D341Med (cell line): Measurements from ENCODE around the gene METTL26.

Source experiments
- DNase-seq: peaks from one replicate; pipeline ENCODE4 v3.0.0; 2012; ENCODE audit warnings: low spot score

The METTL26 gene

DNA sequence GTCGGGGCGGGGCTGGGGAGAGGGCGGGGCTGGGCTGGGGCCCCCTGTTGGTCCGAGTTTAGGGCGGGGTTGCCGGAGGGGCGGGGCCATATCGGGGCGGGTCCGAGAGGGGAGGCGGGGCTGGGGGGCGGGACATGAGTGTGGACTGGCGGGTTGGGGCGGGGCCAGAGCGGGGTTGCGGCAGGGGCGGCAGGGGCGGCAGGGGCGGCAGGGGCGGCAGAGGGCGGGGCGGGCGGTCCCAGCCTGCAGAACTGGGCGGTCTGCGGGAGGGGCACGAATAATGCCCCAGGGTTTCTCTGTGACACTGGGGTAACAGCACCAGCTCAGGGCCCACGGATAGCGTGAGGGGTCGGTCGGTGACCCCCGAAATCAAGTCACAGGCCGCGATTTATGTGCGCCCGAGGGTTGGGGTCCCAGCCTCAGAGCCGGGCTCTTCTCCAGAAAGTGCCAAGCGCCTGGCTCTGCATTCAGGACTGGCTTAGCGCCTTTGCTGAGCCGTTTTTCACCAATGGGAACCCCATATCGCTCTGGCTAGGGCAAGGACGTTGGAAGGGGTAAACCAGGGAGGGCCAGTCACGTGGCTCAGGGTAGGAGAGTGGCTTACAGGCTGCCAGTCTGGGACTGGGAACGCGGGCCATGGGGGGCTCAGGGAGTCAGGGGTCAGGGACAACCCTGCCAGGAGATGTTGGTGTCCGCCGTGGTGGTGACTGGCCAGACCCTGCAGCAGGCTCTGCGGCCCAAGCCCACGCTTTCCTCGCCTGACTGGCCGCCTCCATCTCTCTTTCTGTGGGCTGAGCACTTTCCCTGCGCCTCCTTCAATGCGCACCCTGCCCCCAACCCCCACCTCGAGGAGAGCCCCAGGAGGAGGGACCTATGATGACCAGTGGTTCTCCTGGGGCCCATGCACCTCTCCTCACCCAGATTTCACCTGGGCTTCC lies 1.2 kb upstream of the METTL26 start:
- peak; percentile 97 for DNase-seq

DNA sequence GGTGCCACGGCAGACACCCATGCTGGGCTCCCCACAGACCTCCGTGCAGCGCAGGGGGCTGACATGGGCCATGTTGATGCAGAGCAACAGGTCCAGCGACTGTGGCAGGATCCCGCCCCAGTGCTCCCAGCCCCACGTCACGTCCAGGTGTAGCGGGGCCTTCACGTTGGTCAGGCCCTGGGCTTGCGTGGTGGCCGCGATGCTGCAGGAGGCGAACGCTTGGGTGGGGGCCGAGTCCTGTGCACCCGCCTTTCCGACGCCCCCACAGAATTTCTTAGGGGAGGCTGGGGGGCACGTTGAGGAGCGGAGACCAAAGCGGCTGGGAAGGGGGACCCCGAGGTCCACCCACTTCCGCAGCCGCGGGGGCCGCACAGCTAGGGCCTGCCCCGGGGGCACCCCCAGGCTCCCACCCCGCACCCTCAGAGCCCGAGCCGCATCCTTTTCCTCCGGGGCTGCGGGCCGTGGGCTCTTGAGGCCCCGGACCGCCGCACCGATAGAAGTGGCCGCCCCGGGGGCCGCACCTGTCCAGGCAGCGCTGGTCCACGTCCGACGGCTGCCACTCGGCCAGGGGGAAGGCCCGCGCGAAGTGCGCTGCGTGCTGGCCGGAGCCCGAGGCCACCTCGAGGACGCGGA lies 416 bp downstream of the METTL26 start:
- no peak for DNase-seq

DNA sequence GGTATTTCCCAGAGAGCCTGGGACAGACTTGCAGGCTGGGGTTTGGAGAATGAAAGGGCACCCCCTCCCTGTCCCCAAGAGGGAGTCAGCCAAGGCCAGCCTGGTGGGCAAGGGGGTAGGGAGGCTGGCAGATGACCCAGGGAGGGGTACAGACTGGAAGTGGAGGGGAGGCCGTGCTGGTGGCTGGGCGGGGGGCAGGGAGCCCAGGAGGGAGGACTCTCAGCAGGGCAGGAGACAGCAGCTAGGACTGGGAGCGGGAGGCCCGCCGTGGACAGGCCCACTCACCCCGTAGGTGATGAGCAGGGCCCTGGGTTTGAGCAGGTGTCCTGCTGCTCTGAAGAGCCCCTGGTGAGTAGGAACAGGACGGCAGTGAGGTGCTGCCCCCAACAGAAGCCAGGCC lies 1.1 kb downstream of the METTL26 start:
- no peak for DNase-seq

DNA sequence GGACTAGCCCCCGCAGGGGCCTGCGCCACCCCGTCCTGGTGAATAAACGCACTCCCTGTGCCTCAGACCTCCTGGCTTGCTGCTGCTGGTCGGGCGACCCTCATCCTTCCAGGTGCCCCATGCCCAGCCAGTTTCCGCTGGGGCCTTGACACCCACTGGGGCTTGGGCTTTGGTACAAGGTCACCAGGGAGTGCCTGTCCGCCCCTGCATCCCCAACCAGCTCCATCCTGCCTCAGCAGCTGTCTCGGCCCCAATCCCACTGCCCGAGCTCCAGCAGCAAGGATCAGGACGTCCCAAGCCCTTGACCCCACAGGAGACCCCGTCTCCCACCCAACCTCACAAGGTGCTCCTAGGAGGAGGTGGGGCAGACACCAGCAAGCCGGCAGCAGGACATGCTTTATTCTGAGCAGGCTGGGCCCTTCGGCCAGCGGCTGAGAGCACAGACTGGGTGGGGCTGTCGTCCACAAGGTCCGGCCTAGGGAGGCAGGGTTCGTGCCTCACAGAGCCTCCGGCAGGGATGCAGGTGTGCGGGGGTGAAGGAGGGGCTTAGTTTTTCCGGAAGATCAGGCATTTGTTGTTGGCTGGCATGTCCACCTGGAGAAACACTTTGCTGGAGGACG lies 1.9 kb downstream of the METTL26 start:
- DNase-seq = no peak

DNA sequence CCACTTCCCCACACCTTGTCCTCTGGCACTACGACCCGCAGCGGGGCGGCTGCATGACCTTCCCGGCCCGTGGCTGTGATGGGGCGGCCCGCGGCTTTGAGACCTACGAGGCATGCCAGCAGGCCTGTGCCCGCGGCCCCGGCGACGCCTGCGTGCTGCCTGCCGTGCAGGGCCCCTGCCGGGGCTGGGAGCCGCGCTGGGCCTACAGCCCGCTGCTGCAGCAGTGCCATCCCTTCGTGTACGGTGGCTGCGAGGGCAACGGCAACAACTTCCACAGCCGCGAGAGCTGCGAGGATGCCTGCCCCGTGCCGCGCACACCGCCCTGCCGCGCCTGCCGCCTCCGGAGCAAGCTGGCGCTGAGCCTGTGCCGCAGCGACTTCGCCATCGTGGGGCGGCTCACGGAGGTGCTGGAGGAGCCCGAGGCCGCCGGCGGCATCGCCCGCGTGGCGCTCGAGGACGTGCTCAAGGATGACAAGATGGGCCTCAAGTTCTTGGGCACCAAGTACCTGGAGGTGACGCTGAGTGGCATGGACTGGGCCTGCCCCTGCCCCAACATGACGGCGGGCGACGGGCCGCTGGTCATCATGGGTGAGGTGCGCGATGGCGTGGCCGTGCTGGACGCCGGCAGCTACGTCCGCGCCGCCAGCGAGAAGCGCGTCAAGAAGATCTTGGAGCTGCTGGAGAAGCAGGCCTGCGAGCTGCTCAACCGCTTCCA lies 2.6 kb downstream of the METTL26 start:
- no peak for DNase-seq

DNA sequence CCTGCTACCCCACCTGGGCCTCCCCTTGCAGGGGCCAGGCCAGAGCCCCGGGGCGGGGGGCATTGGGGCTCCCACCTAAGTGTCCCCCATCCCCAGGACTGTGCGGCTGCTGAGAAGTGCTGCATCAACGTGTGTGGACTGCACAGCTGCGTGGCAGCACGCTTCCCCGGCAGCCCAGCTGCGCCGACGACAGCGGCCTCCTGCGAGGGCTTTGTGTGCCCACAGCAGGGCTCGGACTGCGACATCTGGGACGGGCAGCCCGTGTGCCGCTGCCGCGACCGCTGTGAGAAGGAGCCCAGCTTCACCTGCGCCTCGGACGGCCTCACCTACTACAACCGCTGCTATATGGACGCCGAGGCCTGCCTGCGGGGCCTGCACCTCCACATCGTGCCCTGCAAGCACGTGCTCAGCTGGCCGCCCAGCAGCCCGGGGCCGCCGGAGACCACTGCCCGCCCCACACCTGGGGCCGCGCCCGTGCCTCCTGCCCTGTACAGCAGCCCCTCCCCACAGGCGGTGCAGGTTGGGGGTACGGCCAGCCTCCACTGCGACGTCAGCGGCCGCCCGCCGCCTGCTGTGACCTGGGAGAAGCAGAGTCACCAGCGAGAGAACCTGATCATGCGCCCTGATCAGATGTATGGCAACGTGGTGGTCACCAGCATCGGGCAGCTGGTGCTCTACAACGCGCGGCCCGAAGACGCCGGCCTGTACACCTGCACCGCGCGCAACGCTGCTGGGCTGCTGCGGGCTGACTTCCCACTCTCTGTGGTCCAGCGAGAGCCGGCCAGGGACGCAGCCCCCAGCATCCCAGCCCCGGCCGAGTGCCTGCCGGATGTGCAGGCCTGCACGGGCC lies 3.4 kb downstream of the METTL26 start:
- no peak for DNase-seq

DNA sequence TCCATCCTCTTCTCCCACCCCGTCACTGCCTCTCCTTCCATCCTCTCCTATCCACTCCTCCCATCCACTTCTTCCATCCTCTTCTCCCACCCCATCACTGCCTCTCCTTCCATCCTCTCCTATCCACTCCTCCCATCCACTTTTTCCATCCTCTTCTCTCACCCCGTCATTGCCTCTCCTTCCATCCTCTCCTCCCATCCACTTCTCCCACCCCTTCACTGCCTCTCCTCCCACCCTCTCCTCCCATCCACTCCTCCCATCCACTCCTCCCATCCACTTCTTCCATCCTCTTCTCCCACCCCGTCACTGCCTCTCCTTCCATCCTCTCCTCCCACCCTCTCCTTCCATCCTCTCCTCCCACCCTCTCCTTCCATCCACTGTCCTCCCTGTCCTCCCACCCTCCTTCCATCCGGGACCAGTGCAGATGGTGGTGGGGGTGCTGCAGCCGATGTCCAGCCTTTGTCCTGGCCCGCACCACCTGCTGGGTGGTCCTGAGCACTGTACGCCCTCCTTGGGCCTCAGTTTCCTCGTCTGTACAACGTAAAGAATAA lies 4.2 kb downstream of the METTL26 start:
- DNase-seq = no peak

DNA sequence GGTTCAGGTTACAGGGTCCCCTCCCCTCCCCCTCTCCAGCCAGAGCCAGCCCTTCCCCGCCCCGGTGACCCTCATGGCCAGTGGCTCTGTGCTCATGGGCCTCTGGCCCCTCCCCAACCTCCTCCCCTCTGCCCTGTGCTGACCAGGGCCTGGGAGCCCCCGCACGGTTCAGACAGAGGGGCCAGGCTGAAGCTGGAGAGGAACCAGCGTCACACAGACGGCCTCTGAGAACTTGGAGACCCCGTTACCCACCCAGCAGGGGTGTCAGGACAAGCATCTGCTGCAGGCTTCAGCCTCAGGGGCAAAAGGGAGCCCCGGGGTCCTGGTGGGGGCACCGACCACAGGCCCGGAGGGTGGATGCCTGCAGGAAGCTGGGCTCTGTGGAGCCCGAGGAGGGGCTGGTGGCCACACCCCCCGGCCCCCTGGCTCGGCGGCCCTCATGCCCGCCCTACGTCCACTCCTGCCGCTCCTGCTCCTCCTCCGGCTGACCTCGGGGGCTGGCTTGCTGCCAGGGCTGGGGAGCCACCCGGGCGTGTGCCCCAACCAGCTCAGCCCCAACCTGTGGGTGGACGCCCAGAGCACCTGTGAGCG lies 5.2 kb downstream of the METTL26 start, which contains the start of gene WFIKKN1:
Gene WFIKKN1 (plus strand): TSS at position 171 of the 591 bp plus-strand sequence. CDS start 269 bp downstream, at position 440.
- peak; percentile 42 for DNase-seq

DNA sequence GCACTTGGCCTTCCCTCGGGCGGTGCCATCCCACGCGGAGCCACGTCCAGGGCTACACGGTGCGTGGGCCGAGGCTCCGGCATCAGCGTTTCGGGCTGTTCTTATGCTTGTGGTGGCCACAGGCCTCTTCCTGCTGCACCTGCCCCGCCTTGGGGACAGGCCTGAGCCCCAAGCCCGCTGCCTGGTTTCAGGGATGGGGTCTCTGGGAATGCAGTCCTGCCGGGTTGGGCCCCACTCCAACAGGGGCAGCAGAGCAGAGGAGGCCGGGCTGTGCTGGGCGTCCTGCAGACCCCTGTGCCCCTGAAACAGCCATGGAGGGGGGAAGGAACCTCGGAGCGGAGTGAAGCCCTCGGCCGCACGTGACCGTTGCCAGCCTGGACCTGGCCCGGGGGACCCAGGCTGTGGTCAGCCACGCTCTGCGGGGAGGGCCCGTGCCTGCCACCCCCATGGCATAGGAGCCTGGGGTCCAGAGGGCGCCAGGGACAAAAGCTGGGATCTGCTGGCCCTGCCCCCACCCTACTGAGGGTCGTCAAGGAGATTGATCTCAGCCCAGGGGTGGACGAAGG lies 5.8 kb downstream of the METTL26 start:
- DNase-seq = no peak

DNA sequence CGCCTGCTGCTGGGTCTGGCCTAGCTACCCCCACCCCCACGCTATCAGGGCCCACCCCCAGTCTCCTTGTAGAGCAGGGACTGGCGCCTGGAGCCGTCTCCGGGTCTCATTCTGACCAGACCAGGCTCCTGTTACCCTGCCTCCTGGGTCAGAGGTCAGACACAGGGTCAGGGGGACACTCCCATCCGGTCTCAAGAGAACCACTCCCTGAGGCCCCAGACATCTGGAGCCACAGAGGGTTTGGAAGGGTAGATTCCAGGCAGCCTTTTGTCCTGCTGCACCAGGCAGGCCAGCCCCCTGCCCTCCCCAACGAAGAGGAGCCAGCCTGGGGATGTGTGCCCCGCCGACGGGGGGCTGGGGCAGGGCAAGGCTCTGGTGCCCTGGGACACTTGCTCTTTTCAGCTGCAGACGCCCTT lies 6.3 kb downstream of the METTL26 start:
- peak; percentile 40 for DNase-seq

DNA sequence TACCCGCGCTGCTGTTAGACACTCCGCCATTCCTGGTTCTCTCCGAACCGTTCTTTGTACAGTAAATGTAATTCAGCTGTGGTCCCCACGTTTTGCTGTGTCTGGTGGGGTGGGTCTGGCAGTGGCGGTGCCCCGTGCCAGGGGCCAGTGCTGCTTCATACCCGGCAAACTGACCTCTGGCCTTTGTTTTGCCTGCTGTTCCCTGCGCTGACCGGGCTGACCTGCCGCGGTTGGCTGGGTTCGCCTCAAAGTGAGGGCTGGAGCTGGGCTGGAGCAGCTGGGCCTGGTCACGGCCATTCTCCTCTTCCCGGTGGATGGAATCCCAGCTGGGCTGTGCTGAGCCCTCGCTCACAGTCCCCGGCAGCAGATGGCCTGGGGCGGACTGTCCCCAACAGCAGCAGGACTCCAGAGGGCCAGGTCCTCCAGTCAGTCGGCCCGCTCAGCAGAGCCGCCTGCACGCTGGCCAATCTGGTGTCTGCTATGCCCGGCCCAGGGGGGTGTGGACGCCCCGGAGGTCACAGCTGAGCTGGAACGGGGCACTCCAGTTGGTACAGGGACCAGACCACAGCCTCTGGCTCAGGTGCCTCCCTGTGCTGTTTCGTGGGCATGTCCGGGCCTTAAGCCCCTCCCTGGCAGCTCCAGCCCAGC lies 6.8 kb downstream of the METTL26 start:
- peak; percentile 43 for DNase-seq

DNA sequence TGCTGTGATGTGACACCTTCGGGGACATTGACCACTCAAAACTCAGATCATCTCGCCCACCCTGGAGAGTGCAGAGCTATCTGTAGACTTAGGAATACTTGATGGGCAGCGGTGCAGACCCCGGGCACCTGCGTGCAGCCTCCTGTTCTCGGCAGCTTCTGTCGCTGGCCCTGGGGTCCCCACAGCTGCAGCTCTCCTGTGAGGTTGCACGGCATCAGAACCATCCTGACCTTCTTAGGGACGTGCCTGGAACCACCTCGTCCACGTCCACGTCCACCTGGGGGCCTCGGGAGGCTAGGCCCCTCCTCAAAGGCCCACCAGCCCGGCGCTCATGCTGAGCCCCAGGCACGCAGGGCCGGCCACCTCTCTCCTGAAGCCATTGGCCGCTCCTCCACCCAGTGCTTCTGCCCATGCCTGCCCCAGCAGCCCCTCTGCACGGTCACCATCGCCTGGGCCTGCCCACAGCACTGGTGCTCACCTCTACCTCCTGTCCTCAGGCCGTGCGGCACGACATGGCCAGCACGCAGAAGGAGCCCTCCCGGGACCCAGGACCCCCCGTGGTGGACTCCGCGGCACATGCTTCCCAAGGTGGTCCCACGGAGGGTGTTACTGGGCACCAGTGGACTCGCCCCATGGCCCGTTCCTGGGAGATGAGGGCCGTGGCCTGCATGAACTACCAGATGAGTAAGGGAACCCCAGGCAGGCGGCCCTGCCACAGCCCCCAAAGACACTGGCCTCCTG lies 7.6 kb downstream of the METTL26 start:
- DNase-seq = no peak

DNA sequence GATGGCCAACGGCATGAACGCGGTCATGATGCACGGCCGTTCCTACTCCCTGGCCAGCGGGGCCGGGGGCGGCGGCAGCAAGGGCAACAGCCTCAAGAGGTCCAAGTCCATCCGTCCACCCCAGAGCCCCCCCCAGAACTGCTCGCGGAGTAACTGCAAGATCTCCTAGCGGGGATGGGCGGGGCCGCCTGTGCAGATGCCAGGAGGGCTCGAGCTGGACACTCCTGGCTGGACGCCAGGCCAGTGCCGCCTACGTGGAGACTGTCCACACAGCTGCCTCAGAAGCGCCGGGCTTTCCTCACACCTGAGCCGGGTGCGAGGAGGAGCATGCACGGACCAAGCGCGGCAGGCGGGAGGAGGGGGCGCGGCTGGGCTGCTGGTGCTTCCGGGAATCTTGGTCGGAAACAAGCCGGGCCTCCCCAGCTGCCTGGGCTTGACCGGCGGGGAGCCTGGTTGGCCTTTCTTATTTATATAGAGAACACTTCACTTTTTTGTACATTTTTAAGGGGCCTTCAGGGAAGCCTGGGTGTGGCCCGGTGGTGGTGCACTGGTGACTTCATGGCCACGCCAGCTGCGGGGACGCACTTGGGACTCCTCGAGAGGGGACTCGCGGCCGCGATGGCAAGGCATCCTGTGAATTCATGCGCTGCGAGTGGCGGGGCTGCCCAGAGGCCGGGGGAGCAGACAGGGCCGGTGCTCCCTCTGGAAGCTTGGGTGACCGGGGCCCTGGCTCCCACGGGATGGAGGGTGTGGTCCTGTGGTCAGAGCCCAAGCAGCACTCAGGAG lies 8.5 kb downstream of the METTL26 start:
- no peak for DNase-seq

DNA sequence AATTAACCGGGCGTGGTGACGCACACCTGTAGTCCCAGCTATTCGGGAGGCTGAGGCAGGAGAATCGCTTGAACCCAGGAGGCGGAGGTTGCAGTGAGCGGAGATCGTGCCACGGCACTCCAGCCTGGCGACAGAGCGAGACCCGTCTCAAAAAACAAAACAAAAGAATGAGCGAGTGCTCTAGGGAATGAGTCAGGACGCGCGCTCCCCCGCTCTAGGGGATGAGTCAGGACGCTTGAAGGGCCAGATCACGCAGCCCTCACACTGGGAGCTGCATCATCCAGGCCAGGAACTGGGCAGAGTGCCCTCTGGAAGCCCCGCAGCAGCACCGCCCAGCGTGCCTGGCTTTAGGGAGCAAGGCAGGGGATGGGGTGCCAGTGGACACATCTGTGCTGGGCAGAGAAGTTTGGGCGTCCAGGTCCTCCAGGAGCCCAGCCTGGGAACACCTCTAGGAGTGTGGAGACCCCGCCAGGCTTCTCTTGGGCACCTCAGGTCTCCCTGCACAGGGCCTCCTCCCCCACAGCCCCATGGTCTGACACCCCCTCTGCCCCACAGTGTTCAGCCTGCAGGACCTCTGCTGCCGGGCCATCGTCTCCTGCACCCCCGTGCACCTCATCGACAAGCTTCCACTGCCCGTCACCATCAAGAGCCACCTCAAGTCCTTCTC lies 9.2 kb downstream of the METTL26 start:
- DNase-seq = no peak

DNA sequence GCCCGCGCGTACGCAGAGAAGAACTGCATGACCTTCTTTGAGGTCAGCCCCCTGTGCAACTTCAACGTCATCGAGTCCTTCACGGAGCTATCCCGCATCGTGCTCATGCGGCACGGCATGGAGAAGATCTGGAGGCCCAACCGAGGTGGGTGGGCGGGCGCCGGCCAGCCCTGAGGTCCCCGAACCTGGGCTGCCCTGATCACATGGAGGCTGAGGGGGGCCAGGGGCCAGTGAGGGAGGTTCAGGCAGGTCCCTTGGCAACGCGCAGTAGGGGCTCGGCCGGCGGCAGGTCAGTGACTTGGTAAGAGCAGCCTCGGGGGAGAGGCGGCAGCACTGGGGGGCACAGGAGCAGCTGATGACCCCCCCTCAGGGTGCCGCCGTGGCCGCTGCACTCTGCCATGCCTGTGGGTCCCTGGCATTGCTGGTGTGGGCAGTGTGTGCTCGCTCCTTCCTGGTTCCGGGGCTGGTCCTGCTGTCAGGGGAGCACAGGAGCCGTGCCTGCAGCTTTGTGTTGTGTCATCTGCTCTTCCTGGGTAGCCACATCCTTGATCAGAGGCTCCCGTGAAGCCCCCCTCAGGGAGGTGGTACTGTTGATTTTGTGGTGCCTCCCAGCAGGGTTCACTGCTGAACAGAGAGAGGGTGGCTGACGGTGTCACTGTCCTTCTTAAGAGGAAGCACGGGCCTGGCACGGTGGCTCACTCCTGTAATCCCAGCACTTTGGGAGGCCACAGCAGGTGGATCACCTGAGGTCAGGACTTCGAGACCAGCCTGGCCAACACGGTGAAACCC lies 9.9 kb downstream of the METTL26 start:
- no peak for DNase-seq

DNA sequence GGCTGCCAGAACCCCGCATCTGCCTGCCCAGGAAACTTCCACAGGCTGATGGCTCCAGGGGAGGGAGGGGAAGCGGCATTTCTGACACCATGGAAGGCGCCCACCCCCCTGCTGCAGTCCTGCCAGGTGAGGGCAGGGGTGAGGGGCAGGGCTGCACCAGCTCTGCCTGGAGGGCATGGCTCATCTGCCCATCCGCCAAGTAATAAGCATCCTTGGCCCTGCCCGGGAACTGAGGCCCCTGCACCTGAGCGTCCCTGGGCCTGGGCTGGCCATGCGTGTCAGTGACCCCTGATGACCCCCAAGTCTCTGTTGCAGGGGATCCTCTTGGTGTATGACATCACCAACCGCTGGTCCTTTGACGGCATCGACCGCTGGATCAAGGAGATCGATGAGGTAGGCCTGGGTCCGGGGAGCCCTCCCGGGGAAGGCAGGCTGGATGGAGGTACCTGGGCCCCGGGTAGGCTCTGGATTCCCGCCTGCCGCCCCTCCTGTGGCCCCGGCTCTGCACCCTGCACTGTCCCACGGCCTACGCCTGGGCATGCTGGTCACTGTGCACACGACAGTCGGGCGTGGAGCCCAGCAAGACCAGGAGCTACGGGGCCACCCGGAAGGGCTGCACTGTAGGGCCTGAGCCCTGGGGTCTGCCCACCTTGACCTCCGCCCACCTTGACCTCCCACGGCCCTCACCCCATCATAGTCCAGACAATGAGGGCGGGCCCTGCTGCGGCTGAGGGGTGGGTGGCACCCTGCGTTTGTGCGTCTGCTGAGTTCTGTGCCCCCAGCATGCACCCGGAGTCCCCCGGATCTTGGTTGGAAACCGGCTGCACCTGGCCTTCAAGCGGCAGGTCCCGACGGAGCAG lies 10.8 kb downstream of the METTL26 start:
- DNase-seq = no peak
